ENCODE results near the gene FGF8. TPM values are rescaled to one million over a fixed set of nuclear protein-coding genes. Genes with fewer than 3 reads are reported as not detected.

Gene FGF8
- polyA plus RNA-seq, 1 donor: not detected

DNA sequence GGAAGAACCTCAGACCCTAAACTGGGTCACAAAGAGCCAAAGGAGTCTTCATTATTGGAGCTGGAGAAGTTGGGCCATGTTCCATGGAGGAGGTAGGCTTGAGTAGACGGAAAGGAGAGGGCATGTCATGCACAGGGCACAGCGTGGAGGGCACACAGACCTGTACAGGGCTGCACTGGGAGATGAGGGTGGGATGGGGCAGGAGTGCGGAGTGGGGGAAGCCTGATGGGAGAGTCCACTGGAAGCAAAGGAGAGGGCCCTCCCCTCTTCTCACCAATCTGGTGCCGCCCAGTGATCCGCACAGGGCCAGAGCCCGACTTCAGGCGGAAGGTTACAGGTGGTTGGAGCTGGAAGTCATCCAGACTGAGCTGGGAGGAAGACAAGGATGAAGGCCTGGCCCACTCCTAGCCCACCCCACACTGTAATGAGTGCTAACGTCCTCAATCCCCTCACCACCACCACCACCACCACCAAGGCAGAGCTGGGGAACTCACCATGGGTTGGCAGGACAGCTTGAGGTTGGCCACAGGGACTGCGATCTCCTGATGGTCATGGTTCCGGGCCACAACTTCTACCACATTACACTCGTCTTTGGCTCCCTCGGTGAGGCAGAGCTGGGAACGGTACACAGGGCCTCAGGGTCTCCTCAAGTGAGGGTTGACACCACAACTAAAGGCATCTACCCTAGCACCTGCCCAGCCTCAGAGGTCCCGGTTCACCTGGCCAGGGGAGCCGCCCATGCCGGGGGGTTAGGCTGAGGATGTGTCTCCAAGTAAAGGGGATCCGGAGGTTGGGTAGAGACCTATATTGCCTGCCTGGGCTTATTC, 6.3 kb upstream of the FGF8 start:
- no peak for DNase-seq
- Histone ChIP-seq H3K27ac (ENCODE audit: low read length) (no peak overlapping the region), H3K9me3 (ENCODE audit: control insufficient read depth, low read depth, low read length) (peaks cover 9% of the 10 kb centered on the region), H3K4me3 (ENCODE audit: low read length) (peak overlapping the region; percentile 92), H3K4me1 (ENCODE audit: control insufficient read depth, insufficient read depth, low read length) (peaks cover 36% of the 10 kb centered on the region), H3K36me3 (ENCODE audit: control insufficient read depth, insufficient read depth, low read length) (peaks cover 24% of the 10 kb centered on the region), H3K27me3 (ENCODE audit: control insufficient read depth, insufficient read depth, low read length) (peaks cover 31% of the 10 kb centered on the region)
- WGBS (ENCODE audit: insufficient coverage, low lambda C conversion rate): no CpG with 5 or more reads among the region's 17 CpGs

DNA sequence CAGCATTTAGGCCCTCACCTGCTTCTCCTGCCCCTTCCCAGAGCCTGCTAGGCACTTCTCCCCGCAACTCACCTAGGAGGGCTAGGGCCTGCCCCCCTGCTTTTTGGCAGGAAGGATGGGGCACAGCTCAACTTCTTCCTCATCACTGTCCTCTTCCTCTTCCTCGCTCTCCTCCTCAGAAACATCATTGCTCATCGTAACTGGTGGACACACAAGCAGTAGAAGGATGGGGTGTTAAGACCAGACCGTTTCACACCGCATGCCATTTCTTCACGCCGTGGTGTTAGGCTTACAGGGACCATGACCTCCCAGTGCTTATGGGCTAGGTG, 5.7 kb upstream of the FGF8 start:
- no peak overlapping the region for H3K4me3 ChIP-seq (ENCODE audit: low read length)
- no peak overlapping the region for H3K27ac ChIP-seq (ENCODE audit: low read length)
- H3K36me3 ChIP-seq (ENCODE audit: control insufficient read depth, insufficient read depth, low read length): peaks cover 18% of the 10 kb centered on the region
- H3K27me3 ChIP-seq (ENCODE audit: control insufficient read depth, insufficient read depth, low read length): peaks cover 37% of the 10 kb centered on the region
- no CpG with 5 or more reads among the region's 7 CpGs for WGBS (ENCODE audit: insufficient coverage, low lambda C conversion rate)
- peaks cover 36% of the 10 kb centered on the region for H3K4me1 ChIP-seq (ENCODE audit: control insufficient read depth, insufficient read depth, low read length)
- H3K9me3 ChIP-seq (ENCODE audit: control insufficient read depth, low read depth, low read length): peaks cover 9% of the 10 kb centered on the region
- DNase-seq: no peak

DNA sequence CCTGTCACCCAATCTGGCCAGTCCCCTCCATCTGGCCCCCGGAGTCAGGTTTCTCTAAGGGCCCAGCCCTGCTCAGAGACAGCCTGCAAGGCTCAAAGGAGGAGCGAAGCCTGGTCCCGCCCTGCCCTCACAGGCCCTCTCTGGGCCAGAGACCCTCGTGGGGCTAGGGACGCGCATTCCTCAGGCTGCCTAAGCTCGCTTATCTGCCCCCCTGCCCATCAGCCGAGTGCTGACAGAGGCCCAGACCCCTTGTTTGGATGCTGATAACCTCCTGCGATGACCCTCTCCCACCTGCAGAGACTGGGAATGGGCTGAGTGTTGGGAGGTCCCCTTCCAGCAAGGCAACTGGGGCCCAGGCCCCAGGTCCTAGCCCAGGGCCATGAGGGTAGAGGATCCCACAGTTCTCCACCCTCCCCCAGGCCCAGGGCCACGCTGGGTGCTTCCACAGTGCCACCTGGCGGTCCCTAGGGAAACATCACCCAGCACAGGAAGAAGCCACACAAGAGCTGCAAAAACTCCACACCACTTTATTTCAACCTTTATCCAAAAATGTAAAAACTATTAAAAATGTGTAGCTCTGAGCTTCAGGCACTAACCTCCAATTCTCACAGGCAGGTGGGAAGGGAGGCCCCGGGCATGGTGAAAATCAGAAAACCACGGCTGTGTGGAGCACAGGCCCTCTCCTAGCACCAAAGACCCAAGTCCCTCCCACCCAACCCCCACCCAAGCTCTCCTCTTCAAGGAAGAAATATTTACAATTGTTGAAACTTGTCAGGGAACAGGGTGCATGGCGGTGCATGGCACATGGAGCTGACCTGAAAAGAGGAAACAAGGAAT, 5.1 kb upstream of the FGF8 start:
- no CpG with 5 or more reads among the region's 14 CpGs for WGBS (ENCODE audit: insufficient coverage, low lambda C conversion rate)
- Histone ChIP-seq H3K36me3 (ENCODE audit: control insufficient read depth, insufficient read depth, low read length) (peaks cover 13% of the 10 kb centered on the region), H3K9me3 (ENCODE audit: control insufficient read depth, low read depth, low read length) (peaks cover 9% of the 10 kb centered on the region), H3K27ac (ENCODE audit: low read length) (no peak overlapping the region), H3K4me3 (ENCODE audit: low read length) (no peak overlapping the region), H3K4me1 (ENCODE audit: control insufficient read depth, insufficient read depth, low read length) (peaks cover 36% of the 10 kb centered on the region), H3K27me3 (ENCODE audit: control insufficient read depth, insufficient read depth, low read length) (peaks cover 41% of the 10 kb centered on the region)
- peak in 1 of 2 donors; percentile 50 for DNase-seq

DNA sequence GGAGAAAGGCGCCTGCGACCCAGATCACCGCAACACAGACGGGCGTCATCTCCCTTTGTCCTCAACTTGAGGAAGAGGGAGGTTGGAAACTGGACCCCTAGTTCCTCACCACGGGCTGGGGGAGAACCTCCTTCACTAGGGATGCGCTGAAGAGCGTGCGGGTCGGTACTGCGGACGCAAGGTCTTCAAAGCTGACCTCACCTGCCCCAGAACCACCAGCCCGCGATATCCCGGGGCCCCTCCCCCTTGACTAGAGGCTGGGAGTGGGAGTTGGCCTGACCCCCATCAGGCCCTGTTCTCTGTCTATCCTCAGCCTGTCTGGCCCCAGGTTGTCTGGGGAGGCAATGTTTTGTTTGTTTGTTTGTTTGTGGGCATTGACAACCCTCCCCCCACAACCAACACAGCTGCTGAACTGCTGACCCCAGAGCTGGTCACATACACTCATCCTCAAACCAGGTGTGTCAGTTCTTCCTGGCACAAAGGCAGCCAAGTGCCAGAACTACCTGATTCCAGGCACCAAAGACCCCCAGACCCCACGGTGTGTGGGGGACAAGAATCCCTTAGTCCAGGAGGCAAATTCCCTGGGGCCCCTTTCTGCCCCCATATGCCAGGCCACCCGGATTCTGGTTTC, 4.4 kb upstream of the FGF8 start:
- no CpG with 5 or more reads among the region's 17 CpGs for WGBS (ENCODE audit: insufficient coverage, low lambda C conversion rate)
- DNase-seq: no peak
- H3K4me1 ChIP-seq (ENCODE audit: control insufficient read depth, insufficient read depth, low read length): peaks cover 38% of the 10 kb centered on the region
- no peak overlapping the region for H3K27ac ChIP-seq (ENCODE audit: low read length)
- peaks cover 45% of the 10 kb centered on the region for H3K27me3 ChIP-seq (ENCODE audit: control insufficient read depth, insufficient read depth, low read length)
- H3K36me3 ChIP-seq (ENCODE audit: control insufficient read depth, insufficient read depth, low read length): peaks cover 5% of the 10 kb centered on the region
- H3K4me3 ChIP-seq (ENCODE audit: low read length): peak overlapping the region; percentile 39
- H3K9me3 ChIP-seq (ENCODE audit: control insufficient read depth, low read depth, low read length): peaks cover 11% of the 10 kb centered on the region

DNA sequence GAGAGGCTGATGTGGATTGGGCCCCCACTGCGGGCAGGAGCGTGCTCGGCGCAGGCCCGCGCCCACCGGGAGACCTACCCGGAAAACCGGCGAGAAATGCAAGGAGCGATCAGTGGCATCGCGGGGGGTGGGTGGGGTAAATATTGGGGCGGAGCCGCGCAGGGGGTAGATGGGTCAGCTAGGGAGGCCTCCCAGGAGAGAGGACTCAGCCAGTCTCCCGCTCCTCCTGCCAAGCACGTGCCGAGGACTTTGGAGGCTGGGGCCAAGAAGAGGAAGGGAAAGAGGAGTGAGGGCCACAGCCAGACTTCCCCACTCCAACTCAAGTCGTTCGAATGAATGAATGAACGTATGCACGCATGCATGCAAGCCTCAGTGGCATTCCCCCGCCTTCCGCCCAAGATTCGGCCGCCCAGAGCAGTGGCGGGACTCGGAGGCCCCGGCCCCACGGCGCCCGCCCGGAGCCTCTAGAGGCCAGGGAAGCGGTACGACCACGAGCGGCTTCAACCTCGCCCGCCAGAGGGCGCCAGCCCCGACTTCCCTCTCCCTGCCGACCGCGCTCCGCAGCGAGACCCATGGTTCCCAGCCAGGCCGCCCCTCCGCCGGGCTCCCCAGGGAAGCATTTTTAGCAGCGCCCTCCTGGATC, 3.8 kb upstream of the FGF8 start:
- no CpG with 5 or more reads among the region's 51 CpGs for WGBS (ENCODE audit: insufficient coverage, low lambda C conversion rate)
- peaks cover 42% of the 10 kb centered on the region for H3K4me1 ChIP-seq (ENCODE audit: control insufficient read depth, insufficient read depth, low read length)
- H3K36me3 ChIP-seq (ENCODE audit: control insufficient read depth, insufficient read depth, low read length): peaks cover under 1% of the 10 kb centered on the region
- peak overlapping the region; percentile 39 for H3K4me3 ChIP-seq (ENCODE audit: low read length)
- DNase-seq: peak; percentile 57 to 78
- no peak overlapping the region for H3K27ac ChIP-seq (ENCODE audit: low read length)
- peaks cover 51% of the 10 kb centered on the region for H3K27me3 ChIP-seq (ENCODE audit: control insufficient read depth, insufficient read depth, low read length)
- H3K9me3 ChIP-seq (ENCODE audit: control insufficient read depth, low read depth, low read length): peaks cover 17% of the 10 kb centered on the region

DNA sequence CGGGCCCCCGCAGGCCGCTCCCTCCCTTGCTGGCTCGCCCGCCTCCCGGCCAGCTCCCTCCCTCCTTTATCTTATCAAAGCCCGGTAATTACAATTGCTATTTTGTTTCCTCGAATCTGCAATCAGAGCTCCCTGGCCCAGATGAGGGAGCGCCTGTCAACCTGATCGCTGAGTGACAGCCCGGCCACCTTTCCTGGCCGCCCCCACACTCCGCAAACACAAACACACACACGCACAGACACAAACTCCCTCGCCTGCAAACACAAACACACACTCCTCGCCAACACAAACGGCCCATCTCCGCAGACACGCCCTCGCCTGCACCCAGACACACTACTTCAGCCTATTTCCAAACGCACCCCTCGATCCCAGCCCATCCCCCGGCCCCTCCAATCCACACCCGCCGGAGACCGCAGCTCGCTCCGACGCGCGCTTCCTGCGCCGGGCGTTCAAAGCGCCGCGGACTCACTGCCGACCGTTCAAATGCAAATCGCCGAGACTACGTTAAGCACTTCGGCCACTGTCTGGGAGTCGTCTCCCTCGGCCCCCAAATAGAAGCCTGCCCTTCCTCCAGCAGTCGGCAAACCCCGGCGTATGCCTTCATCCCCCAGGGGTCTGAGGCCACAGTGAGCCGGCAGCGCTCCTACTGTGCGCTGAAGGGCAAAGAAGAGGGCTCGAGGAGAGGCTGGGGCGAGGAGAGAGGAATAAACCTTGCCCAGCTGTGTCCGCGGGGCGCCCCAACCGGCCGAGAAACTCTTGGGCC, 3.0 kb upstream of the FGF8 start:
- peak overlapping the region; percentile 39 for H3K4me3 ChIP-seq (ENCODE audit: low read length)
- DNase-seq: peak in 1 of 2 donors; percentile 85
- H3K4me1 ChIP-seq (ENCODE audit: control insufficient read depth, insufficient read depth, low read length): peaks cover 42% of the 10 kb centered on the region
- no peaks in the 10 kb centered on the region for H3K36me3 ChIP-seq (ENCODE audit: control insufficient read depth, insufficient read depth, low read length)
- H3K9me3 ChIP-seq (ENCODE audit: control insufficient read depth, low read depth, low read length): peaks cover 17% of the 10 kb centered on the region
- no CpG with 5 or more reads among the region's 58 CpGs for WGBS (ENCODE audit: insufficient coverage, low lambda C conversion rate)
- no peak overlapping the region for H3K27ac ChIP-seq (ENCODE audit: low read length)
- H3K27me3 ChIP-seq (ENCODE audit: control insufficient read depth, insufficient read depth, low read length): peaks cover 58% of the 10 kb centered on the region

DNA sequence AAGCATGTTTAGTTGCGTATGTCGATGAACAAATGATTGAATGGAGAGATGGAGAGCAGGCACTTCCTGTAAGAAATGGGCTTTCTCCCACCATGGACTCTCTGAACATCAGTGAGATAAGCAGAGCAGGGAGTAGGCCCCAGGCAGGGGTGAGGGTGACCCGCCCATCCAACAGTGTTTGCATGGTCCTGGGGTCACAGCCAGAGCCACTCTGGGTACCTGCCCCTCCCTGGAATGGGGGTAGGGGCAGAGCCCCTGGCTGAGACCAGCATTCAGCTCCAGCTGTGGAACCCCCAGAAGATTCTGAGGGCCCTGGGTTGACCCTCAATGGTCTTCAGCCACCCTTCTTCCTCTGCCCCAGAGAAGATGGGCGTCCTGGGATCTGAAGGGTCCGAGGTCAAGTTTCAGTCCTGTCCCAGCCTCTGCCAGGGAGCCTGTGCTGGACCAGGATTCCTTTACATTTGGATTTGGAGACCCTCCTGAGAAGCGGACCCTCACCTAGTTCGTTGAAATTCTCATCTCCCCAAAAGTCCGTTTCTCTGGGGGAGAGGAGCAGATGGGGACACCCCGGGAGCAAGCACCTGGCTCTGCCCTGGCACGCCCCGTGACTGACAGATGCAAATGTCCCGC, 2.4 kb upstream of the FGF8 start:
- no CpG with 5 or more reads among the region's 12 CpGs for WGBS (ENCODE audit: insufficient coverage, low lambda C conversion rate)
- no peak overlapping the region for H3K4me3 ChIP-seq (ENCODE audit: low read length)
- H3K36me3 ChIP-seq (ENCODE audit: control insufficient read depth, insufficient read depth, low read length): no peaks in the 10 kb centered on the region
- no peak overlapping the region for H3K27ac ChIP-seq (ENCODE audit: low read length)
- peak in 1 of 2 donors; percentile 60 for DNase-seq
- H3K4me1 ChIP-seq (ENCODE audit: control insufficient read depth, insufficient read depth, low read length): peaks cover 42% of the 10 kb centered on the region
- peaks cover 17% of the 10 kb centered on the region for H3K9me3 ChIP-seq (ENCODE audit: control insufficient read depth, low read depth, low read length)
- H3K27me3 ChIP-seq (ENCODE audit: control insufficient read depth, insufficient read depth, low read length): peaks cover 65% of the 10 kb centered on the region

DNA sequence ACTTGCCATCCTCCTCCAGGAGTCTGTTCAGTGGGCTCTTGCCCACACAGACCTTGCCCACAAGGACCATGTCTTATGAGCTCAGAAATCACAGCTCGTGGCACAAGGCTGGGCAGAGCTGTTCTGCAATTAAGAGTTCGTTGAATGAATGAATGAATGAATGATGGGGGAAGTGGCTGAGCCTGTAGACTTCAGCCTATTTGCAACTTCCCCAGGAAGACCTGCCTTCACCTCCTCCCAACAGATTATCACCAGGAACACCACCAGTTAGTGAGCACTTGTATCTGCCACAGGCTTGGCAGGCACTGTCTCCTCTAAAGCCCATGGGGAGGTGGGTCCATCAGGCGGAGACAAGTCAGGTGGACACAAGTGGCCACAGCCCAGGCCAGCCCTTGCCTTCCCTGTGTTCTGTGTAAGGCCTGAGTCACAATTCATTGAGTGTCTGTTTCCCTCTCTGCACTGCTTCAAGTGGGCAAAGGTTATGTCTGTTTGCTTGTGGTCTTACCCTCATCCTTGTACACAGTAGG, 1.8 kb upstream of the FGF8 start:
- peak in 1 of 2 donors; percentile 46 for DNase-seq
- H3K27me3 ChIP-seq (ENCODE audit: control insufficient read depth, insufficient read depth, low read length): peaks cover 71% of the 10 kb centered on the region
- no CpG with 5 or more reads among the region's 3 CpGs for WGBS (ENCODE audit: insufficient coverage, low lambda C conversion rate)
- peaks cover 17% of the 10 kb centered on the region for H3K9me3 ChIP-seq (ENCODE audit: control insufficient read depth, low read depth, low read length)
- H3K4me1 ChIP-seq (ENCODE audit: control insufficient read depth, insufficient read depth, low read length): peaks cover 41% of the 10 kb centered on the region
- H3K4me3 ChIP-seq (ENCODE audit: low read length): no peak overlapping the region
- no peaks in the 10 kb centered on the region for H3K36me3 ChIP-seq (ENCODE audit: control insufficient read depth, insufficient read depth, low read length)
- H3K27ac ChIP-seq (ENCODE audit: low read length): no peak overlapping the region

DNA sequence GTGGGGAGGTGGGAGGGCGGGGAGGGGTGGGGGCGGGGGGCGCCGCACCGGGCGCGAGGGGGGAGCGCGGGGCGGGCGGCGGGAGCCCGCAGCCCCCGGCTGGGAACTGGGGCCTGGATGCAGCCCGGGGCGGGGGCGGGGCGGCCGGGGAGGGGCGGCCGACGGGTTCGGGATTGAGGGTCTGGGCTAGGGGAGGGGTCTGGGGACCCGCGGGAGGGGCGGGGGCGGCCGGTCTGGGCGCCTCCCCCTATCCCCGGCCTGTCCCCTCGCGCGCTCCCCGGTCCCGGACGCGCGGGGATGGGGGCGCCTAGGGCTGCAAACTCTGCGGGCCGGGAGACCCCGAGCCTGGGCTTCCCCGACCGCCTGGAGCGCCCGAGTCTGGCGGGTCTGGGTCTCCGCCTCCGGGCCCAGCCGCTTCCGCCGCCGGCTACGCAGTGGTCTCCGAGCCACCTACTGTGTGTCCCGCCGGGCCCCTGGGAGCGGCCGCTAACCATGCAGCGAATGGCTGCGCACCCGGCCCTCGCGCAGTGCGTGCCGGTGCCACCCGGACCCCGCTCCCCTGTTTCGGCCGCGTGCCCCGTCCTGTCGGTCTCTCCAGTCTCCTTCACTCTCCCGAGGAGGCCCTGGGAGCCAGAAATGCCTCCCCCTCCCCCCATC, 375 bp upstream of the FGF8 start:
- Histone ChIP-seq H3K4me1 (ENCODE audit: control insufficient read depth, insufficient read depth, low read length) (peaks cover 31% of the 10 kb centered on the region), H3K9me3 (ENCODE audit: control insufficient read depth, low read depth, low read length) (peaks cover 17% of the 10 kb centered on the region), H3K4me3 (ENCODE audit: low read length) (no peak overlapping the region), H3K27me3 (ENCODE audit: control insufficient read depth, insufficient read depth, low read length) (peaks cover 85% of the 10 kb centered on the region), H3K36me3 (ENCODE audit: control insufficient read depth, insufficient read depth, low read length) (no peaks in the 10 kb centered on the region), H3K27ac (ENCODE audit: low read length) (no peak overlapping the region)
- no CpG with 5 or more reads among the region's 74 CpGs for WGBS (ENCODE audit: insufficient coverage, low lambda C conversion rate)
- DNase-seq: no peak

Data from large intestine (tissue), 3 donors.